Lower leg skin (tissue), 3 donors: ENCODE results near the gene DOK7.

ENCODE experiments used
- POLR2A ChIP-seq, 2 donors: fragments of 450-650 bp; IDR thresholded peaks; one replicate each; pipeline ENCODE4 v1.6.1; 2016 to 2017; ENCODE audit warnings: antibody characterized with exemption in 2 of 2, mild to moderate bottlenecking in 1 of 2, moderate library complexity in 1 of 2
- TF ChIP-seq, protein P1 (sequence below), 3 donors: fragments of 450-650 bp; IDR thresholded peaks; one replicate each; pipeline ENCODE4 v1.5.1; 2016; ENCODE audit warnings: antibody characterized with exemption in 3 of 3, mild to moderate bottlenecking in 3 of 3, moderate library complexity in 2 of 3

DNA sequence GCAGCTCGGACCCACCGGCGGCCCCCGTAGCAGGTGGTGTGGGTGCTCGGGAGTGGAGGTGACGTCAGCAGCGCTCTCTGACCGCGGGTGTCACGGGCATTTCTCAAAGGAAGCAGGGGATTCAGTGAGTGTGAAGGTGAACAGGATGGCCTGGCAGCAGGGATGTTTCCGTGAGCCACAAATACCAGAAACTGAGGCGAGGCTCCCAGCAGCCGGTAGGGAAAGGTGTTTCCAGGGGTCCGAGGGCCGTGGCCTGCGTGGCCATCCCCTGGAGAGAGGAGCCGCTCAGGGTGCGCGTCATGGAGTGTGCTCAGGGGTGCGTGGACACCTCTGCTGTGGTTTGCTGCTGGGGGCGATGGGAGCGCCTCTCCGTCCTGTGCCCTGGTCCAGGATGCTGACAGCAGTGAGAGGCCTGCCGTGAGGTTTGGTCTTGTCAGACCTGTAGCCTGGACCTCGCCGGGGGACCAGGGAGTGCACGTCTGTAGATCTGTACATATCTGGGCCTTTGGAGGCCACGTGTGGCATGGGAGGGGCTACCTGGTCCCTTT lies 31.6 kb upstream of the DOK7 start:
- TF ChIP-seq, protein P1, sequence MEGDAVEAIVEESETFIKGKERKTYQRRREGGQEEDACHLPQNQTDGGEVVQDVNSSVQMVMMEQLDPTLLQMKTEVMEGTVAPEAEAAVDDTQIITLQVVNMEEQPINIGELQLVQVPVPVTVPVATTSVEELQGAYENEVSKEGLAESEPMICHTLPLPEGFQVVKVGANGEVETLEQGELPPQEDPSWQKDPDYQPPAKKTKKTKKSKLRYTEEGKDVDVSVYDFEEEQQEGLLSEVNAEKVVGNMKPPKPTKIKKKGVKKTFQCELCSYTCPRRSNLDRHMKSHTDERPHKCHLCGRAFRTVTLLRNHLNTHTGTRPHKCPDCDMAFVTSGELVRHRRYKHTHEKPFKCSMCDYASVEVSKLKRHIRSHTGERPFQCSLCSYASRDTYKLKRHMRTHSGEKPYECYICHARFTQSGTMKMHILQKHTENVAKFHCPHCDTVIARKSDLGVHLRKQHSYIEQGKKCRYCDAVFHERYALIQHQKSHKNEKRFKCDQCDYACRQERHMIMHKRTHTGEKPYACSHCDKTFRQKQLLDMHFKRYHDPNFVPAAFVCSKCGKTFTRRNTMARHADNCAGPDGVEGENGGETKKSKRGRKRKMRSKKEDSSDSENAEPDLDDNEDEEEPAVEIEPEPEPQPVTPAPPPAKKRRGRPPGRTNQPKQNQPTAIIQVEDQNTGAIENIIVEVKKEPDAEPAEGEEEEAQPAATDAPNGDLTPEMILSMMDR (IDR thresholded peaks at IDR 0.05), result no peak
- no peak for TF ChIP-seq POLR2A (IDR thresholded peaks at IDR 0.05)
